Neural cell (in vitro differentiated cells): Measurements from ENCODE around the gene URB1. TPM values are rescaled to one million over a fixed set of nuclear protein-coding genes. Genes with fewer than 3 reads are reported as not detected.

Source experiments
- H2AFZ ChIP-seq: fragments of 200-600, 300-800 bp; sonication (generic), shearing (Covaris generic); 2 replicates; pipeline ENCODE4 v1.6.0; 2014; ENCODE audit warnings: low read depth, mild to moderate bottlenecking, antibody characterized with exemption, low read length, moderate library complexity
- H3F3A ChIP-seq: fragments of 200-600 bp; shearing (Covaris generic); 2 replicates; pipeline ENCODE4 v1.6.1; 2016; ENCODE audit warnings: mild to moderate bottlenecking, moderate library complexity, mixed read lengths, antibody characterized with exemption, low read length; ENCODE audit not compliant: insufficient read depth, poor library complexity, severe bottlenecking
- H3K27ac ChIP-seq: fragments of 200-600, 300-800 bp; sonication (generic), shearing (Covaris generic); 2 replicates; pipeline ENCODE4 v1.5.1; 2014; ENCODE audit warnings: mild to moderate bottlenecking, low read length, moderate library complexity
- H3K27me3 ChIP-seq: fragments of 300-800, 200-600 bp; sonication (generic), shearing (Covaris generic); 2 replicates; pipeline ENCODE4 v1.6.0; 2014; ENCODE audit warnings: mild to moderate bottlenecking, low read depth, low read length, moderate library complexity; ENCODE audit not compliant: insufficient read depth
- H3K36me3 ChIP-seq: fragments of 300-800, 200-600 bp; sonication (generic), shearing (Covaris generic); 2 replicates; pipeline ENCODE4 v1.5.1; 2014; ENCODE audit warnings: mild to moderate bottlenecking, antibody characterized with exemption, low read length, moderate library complexity; ENCODE audit not compliant: insufficient read depth
- H3K4me2 ChIP-seq: fragments of 300-800, 200-600 bp; sonication (generic), shearing (Covaris generic); 2 replicates; pipeline ENCODE4 v1.6.0; 2014; ENCODE audit warnings: mild to moderate bottlenecking, low read length
- H3K4me3 ChIP-seq: fragments of 300-800, 200-600 bp; sonication (generic), shearing (Covaris generic); 2 replicates; pipeline ENCODE4 v1.5.1; 2014; ENCODE audit warnings: mild to moderate bottlenecking, low read length, moderate library complexity
- H3K79me2 ChIP-seq: fragments of 200-600 bp; shearing (Covaris generic); replicated peaks from 2 replicates; pipeline ENCODE4 v1.6.0; 2014; ENCODE audit warnings: mild to moderate bottlenecking, low read length, moderate library complexity; ENCODE audit not compliant: insufficient read depth
- H3K9ac ChIP-seq: fragments of 300-800, 200-600 bp; sonication (generic), shearing (Covaris generic); 2 replicates; pipeline ENCODE4 v1.6.1; 2016; ENCODE audit warnings: mild to moderate bottlenecking, low read length, mixed read lengths
- H3K9me2 ChIP-seq: fragments of 200-600 bp; shearing (Covaris generic); 2 replicates; pipeline ENCODE4 v1.6.1; 2016; ENCODE audit warnings: mild to moderate bottlenecking, low read length, mixed read lengths; ENCODE audit not compliant: insufficient read depth
- H3K9me3 ChIP-seq: fragments of 200-600, 300-800 bp; sonication (generic), shearing (Covaris generic); 2 replicates; pipeline ENCODE4 v1.6.1; 2016; ENCODE audit warnings: mild to moderate bottlenecking, mixed run types, low read length, moderate library complexity, mixed read lengths
- H4K20me1 ChIP-seq: fragments of 200-600 bp; shearing (Covaris generic); 2 replicates; pipeline ENCODE4 v1.6.1; 2016; ENCODE audit warnings: mild to moderate bottlenecking, mixed run types; ENCODE audit not compliant: insufficient read depth
- EP300 ChIP-seq: fragments of 450-650 bp; conservative IDR thresholded peaks from 2 replicates; pipeline ENCODE4 v1.6.1; 2014; ENCODE audit warnings: antibody characterized with exemption, mild to moderate bottlenecking, moderate library complexity; ENCODE audit not compliant: poor library complexity, severe bottlenecking
- EZH2 ChIP-seq: fragments of 200-600, 300-800 bp; shearing (Covaris generic), sonication (generic); IDR thresholded peaks from 2 replicates; pipeline ENCODE4 v1.6.1; 2014; ENCODE audit warnings: antibody characterized with exemption, low read length, borderline replicate concordance, mild to moderate bottlenecking; ENCODE audit not compliant: insufficient read depth, poor library complexity, severe bottlenecking
- MXI1 ChIP-seq: fragments of 450-650 bp; conservative IDR thresholded peaks from 2 replicates; pipeline ENCODE4 v1.6.1; 2014; ENCODE audit warnings: antibody characterized with exemption, mild to moderate bottlenecking; ENCODE audit not compliant: poor library complexity, severe bottlenecking
- POLR2AphosphoS5 ChIP-seq: IDR thresholded peaks from 2 replicates; pipeline ENCODE4 v1.6.1; 2012
- RAD21 ChIP-seq: fragments of 450-650 bp; conservative IDR thresholded peaks from 2 replicates; pipeline ENCODE4 v1.6.1; 2014; ENCODE audit warnings: antibody characterized with exemption, mild to moderate bottlenecking, moderate library complexity
- SMC3 ChIP-seq: fragments of 450-650 bp; conservative IDR thresholded peaks from 2 replicates; pipeline ENCODE4 v1.6.1; 2014; ENCODE audit warnings: antibody characterized with exemption, mild to moderate bottlenecking, moderate library complexity; ENCODE audit not compliant: poor library complexity
- TAF1 ChIP-seq: IDR thresholded peaks from 2 replicates; pipeline ENCODE4 v1.6.1; 2012; ENCODE audit warnings: low read depth
- polyA plus RNA-seq: library from polyadenylated mRNA; depleted of rRNA; stranded (reverse); fragments of >200 nt; gene quantifications from 2 replicates; pipeline ENCODE4 v1.2.3, GENCODE V29; 2014
- TF ChIP-seq, protein P1 (sequence below): fragments of 450-650 bp; IDR thresholded peaks from 2 replicates; pipeline ENCODE4 v1.5.1; 2014; ENCODE audit warnings: antibody characterized with exemption, mild to moderate bottlenecking, moderate library complexity; ENCODE audit not compliant: poor library complexity, severe bottlenecking
- TF ChIP-seq, protein P2 (sequence below): IDR thresholded peaks from 2 replicates; pipeline ENCODE4 v1.6.1; 2012; ENCODE audit warnings: borderline replicate concordance

Gene URB1
- polyA plus RNA-seq, 1 donor from 2014 or later = 4.4 TPM

DNA sequence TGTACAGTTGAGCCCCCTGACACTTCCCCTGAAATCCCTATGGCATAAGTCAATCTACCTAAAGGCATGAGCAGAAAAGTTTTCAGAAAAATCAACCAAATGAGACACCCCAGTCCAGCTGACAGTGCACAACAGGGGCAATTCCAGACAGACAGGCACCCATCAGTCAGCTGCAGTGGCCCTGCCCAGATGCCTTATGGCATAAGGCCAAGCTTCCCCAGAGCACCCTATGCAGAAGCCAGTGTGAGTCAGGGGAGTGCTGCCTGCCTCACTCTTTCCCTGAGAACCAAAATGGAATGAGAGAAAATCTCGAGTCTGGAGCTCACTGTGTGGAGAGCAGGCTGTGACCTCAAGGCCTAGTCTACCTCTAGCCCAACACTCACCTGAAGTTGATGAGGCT lies 56.1 kb downstream of the URB1 start:
- H3K27me3 ChIP-seq = no peaks in the 10 kb centered on the region
- no peaks in the 10 kb centered on the region for H3K79me2 ChIP-seq
- peaks cover 12% of the 10 kb centered on the region for H3K36me3 ChIP-seq
- no peaks in the 10 kb centered on the region for H3K9me2 ChIP-seq
- no peak overlapping the region for H3K9ac ChIP-seq
- no peak overlapping the region for H3K27ac ChIP-seq
- no peak overlapping the region for H2AFZ ChIP-seq
- no peaks in the 10 kb centered on the region for H3K9me3 ChIP-seq
- no peak overlapping the region for H3K4me3 ChIP-seq
- TF ChIP-seq, protein P1, sequence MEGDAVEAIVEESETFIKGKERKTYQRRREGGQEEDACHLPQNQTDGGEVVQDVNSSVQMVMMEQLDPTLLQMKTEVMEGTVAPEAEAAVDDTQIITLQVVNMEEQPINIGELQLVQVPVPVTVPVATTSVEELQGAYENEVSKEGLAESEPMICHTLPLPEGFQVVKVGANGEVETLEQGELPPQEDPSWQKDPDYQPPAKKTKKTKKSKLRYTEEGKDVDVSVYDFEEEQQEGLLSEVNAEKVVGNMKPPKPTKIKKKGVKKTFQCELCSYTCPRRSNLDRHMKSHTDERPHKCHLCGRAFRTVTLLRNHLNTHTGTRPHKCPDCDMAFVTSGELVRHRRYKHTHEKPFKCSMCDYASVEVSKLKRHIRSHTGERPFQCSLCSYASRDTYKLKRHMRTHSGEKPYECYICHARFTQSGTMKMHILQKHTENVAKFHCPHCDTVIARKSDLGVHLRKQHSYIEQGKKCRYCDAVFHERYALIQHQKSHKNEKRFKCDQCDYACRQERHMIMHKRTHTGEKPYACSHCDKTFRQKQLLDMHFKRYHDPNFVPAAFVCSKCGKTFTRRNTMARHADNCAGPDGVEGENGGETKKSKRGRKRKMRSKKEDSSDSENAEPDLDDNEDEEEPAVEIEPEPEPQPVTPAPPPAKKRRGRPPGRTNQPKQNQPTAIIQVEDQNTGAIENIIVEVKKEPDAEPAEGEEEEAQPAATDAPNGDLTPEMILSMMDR = no peak
- TF ChIP-seq TAF1 (no peak), EP300 (no peak), POLR2AphosphoS5 (no peak), MXI1 (no peak), SMC3 (no peak), EZH2 (no peak), RAD21 (no peak)
- TF ChIP-seq, protein P2, sequence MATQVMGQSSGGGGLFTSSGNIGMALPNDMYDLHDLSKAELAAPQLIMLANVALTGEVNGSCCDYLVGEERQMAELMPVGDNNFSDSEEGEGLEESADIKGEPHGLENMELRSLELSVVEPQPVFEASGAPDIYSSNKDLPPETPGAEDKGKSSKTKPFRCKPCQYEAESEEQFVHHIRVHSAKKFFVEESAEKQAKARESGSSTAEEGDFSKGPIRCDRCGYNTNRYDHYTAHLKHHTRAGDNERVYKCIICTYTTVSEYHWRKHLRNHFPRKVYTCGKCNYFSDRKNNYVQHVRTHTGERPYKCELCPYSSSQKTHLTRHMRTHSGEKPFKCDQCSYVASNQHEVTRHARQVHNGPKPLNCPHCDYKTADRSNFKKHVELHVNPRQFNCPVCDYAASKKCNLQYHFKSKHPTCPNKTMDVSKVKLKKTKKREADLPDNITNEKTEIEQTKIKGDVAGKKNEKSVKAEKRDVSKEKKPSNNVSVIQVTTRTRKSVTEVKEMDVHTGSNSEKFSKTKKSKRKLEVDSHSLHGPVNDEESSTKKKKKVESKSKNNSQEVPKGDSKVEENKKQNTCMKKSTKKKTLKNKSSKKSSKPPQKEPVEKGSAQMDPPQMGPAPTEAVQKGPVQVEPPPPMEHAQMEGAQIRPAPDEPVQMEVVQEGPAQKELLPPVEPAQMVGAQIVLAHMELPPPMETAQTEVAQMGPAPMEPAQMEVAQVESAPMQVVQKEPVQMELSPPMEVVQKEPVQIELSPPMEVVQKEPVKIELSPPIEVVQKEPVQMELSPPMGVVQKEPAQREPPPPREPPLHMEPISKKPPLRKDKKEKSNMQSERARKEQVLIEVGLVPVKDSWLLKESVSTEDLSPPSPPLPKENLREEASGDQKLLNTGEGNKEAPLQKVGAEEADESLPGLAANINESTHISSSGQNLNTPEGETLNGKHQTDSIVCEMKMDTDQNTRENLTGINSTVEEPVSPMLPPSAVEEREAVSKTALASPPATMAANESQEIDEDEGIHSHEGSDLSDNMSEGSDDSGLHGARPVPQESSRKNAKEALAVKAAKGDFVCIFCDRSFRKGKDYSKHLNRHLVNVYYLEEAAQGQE = no peak
- no peak overlapping the region for H3K4me2 ChIP-seq
- H3F3A ChIP-seq = no peaks in the 10 kb centered on the region
- H4K20me1 ChIP-seq = no peaks in the 10 kb centered on the region

DNA sequence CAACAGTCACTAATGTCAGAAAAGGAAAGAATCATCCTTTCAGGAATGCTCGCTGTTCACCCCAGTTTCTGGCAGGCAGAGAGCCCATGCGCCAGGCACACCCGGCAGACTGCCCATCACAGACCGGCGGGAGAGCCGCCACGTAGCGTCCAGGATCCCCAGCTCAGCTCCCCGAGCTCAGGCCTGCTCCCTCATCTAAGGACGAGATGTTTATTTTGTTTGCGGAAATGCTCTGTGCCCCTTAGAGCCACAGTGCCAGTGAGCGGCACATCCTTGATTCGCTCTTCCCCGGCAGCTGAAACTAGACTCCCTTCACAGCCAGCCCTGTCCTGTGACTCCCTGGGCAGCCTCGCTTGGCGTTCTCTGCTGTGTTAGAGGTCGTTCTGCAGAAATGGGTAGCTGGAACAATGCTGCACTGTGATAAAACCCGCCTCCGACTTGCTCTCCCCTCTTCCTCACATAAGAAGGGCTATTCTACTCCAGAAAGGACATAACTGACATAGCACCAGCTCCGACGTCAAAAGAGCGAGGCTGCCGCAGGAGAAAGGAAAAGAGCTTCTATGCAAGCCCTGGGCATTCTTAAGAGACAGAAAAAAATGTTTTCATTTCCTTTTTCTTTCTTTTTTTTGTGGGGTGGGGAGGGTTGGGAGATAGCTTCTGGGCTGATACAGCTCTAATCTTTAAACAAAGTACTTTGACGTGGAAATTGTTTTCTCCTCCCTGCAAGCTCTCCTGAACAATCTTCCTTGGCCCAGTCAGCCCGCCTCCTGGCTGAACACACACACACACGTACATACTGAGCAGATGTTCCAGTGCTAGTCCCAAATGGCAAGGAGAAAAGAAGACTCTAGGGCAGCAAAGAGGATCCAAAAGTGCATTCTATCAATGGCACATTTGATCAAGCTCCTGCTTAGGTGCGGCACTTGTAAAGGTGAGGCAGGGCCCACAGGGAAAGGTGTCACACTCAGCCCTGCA lies 56.9 kb downstream of the URB1 start:
- Histone ChIP-seq H3K4me2 (no peak overlapping the region), H3K27me3 (no peaks in the 10 kb centered on the region), H3F3A (no peaks in the 10 kb centered on the region), H3K27ac (no peak overlapping the region), H3K79me2 (no peaks in the 10 kb centered on the region), H4K20me1 (no peaks in the 10 kb centered on the region), H3K4me3 (no peak overlapping the region), H3K9ac (no peak overlapping the region), H3K36me3 (peaks cover 12% of the 10 kb centered on the region), H2AFZ (no peak overlapping the region), H3K9me3 (no peaks in the 10 kb centered on the region), H3K9me2 (no peaks in the 10 kb centered on the region)
- TF ChIP-seq, protein P1 = no peak
- TF ChIP-seq RAD21 (no peak), POLR2AphosphoS5 (no peak), SMC3 (no peak), TAF1 (no peak), EZH2 (no peak), MXI1 (no peak), EP300 (no peak)
- TF ChIP-seq, protein P2 = no peak
